Vagina (tissue), 2 donors: Measurements from ENCODE around the gene SPOCK1.

Experiments used
- POLR2AphosphoS5 ChIP-seq, 2 donors: sonication (generic); formaldehyde crosslinking; IDR thresholded peaks; one replicate each; pipeline ENCODE4 v1.9.0; 2017; ENCODE audit warnings: antibody characterized with exemption in 2 of 2, mild to moderate bottlenecking in 2 of 2, low read depth in 1 of 2; ENCODE audit not compliant: insufficient read depth in 1 of 2
- TF ChIP-seq, protein P1 (sequence below), 3 experiments: fragments of 450-650 bp in 2 of 3; fragments of 200-600 bp in 1 of 3; sonication (generic) in 1 of 3; IDR thresholded peaks; one replicate each; pipeline ENCODE4 v1.5.1; 2017 to 2019; ENCODE audit warnings: antibody characterized with exemption in 3 of 3, mild to moderate bottlenecking in 2 of 3, moderate library complexity in 2 of 3

DNA sequence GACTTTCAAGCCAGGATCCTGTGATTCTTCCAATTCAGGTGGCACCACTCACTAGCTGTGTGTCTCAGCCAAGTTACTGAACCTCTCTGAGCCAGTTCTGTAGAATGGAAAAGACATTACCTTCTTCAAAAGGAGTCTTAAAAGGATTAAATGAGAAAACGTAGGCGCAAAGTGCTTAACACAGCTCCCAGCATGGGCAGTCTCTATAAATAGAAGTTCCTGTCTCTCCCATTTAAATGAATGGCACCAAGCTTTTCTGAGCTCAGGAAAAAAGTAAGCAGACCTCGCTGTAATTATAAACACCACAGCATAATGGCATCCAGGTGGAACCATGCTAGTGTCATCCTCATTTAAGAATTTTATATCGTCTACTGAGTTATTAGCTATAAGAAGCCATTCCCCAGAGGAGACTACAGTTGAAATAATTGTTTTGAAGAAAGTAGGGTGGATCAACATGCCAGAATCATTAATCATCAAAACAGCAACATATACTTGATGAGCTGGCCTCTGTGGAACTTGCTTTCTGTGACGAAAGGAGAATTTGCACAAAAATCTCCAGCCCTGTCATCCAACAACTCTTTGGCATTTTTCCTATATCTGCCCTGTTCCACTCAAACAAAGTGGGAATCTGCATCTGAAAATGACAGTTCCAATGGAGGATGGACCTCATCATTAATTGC lies 188.9 kb downstream of the SPOCK1 start:
- TF ChIP-seq, protein P1, sequence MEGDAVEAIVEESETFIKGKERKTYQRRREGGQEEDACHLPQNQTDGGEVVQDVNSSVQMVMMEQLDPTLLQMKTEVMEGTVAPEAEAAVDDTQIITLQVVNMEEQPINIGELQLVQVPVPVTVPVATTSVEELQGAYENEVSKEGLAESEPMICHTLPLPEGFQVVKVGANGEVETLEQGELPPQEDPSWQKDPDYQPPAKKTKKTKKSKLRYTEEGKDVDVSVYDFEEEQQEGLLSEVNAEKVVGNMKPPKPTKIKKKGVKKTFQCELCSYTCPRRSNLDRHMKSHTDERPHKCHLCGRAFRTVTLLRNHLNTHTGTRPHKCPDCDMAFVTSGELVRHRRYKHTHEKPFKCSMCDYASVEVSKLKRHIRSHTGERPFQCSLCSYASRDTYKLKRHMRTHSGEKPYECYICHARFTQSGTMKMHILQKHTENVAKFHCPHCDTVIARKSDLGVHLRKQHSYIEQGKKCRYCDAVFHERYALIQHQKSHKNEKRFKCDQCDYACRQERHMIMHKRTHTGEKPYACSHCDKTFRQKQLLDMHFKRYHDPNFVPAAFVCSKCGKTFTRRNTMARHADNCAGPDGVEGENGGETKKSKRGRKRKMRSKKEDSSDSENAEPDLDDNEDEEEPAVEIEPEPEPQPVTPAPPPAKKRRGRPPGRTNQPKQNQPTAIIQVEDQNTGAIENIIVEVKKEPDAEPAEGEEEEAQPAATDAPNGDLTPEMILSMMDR (IDR thresholded peaks at IDR 0.05) = no peak
- TF ChIP-seq POLR2AphosphoS5 (IDR thresholded peaks at IDR 0.05; ENCODE audit: insufficient read depth in 1 of 2, low read depth in 1 of 2) = no peak
